HepG2 (cell line): ENCODE measurements around the gene ST3GAL2. TPM values are rescaled to one million over a fixed set of nuclear protein-coding genes. Genes with fewer than 3 reads are reported as not detected.
A peak's percentile ranks its signal among the peaks of the same experiment; 100 is the strongest.

Source experiments
- ATF7-NPFF ChIP-seq: sonication (generic); formaldehyde crosslinking; IDR thresholded peaks from 2 replicates; pipeline ENCODE4 v1.8.1; 2023; ENCODE audit warnings: mild to moderate bottlenecking, low read depth, missing genetic modification reagents, moderate library complexity
- EEA1 ChIP-seq: sonication (generic); formaldehyde crosslinking; IDR thresholded peaks from 2 replicates; pipeline ENCODE4 v1.5.1; 2020; ENCODE audit warnings: mild to moderate bottlenecking, missing genetic modification reagents, borderline replicate concordance
- GATA4 ChIP-seq: sonication (generic); IDR thresholded peaks from 2 replicates; pipeline ENCODE4 v1.6.1; 2016; ENCODE audit warnings: antibody characterized with exemption, low read depth, borderline replicate concordance
- POLR2A ChIP-seq, 2 experiments: IDR thresholded peaks; 2 replicates each; pipeline ENCODE4 v1.6.1; 2011; ENCODE audit warnings: low read depth in 2 of 2, low read length in 2 of 2, mild to moderate bottlenecking in 1 of 2, moderate library complexity in 1 of 2; ENCODE audit not compliant: insufficient read depth in 1 of 2
- POLR2AphosphoS2 ChIP-seq: IDR thresholded peaks from 2 replicates; pipeline ENCODE4 v1.6.1; 2011; ENCODE audit warnings: low read depth, low read length, improper control_type of control experiment
- REPIN1 ChIP-seq: sonication (generic); formaldehyde crosslinking; IDR thresholded peaks from 2 replicates; pipeline ENCODE4 v1.8.0; 2022; ENCODE audit warnings: missing genetic modification reagents, low read depth, mild to moderate bottlenecking, borderline replicate concordance
- RFX5 ChIP-seq: IDR thresholded peaks from 2 replicates; pipeline ENCODE4 v1.6.1; 2011; ENCODE audit warnings: low read depth, low read length, improper control_type of control experiment
- YY1 ChIP-seq: IDR thresholded peaks from 2 replicates; pipeline ENCODE4 v1.6.1; 2011; ENCODE audit warnings: low read length, low read depth, moderate library complexity, mild to moderate bottlenecking; ENCODE audit not compliant: insufficient read depth, insufficient replicate concordance
- ZNF124 ChIP-seq: sonication (generic); formaldehyde crosslinking; IDR thresholded peaks from 2 replicates; pipeline ENCODE4 v1.4.0; 2020; ENCODE audit warnings: missing genetic modification reagents
- ZNF337 ChIP-seq: sonication (generic); formaldehyde crosslinking; IDR thresholded peaks from 2 replicates; pipeline ENCODE4 v1.5.1; 2020; ENCODE audit warnings: missing genetic modification reagents, low read depth, mild to moderate bottlenecking, borderline replicate concordance
- ZNF34 ChIP-seq: sonication (generic); formaldehyde crosslinking; IDR thresholded peaks from 2 replicates; pipeline ENCODE4 v1.4.0; 2020; ENCODE audit warnings: mild to moderate bottlenecking, missing genetic modification reagents, borderline replicate concordance
- ZNF644 ChIP-seq: IDR thresholded peaks from 2 replicates; pipeline ENCODE4 v1.6.1; 2016; ENCODE audit warnings: low read depth
- ZSCAN30 ChIP-seq: sonication (generic); formaldehyde crosslinking; IDR thresholded peaks from 2 replicates; pipeline ENCODE4 v1.5.0; 2020; ENCODE audit warnings: mild to moderate bottlenecking, missing genetic modification reagents
- polyA plus RNA-seq, 8 experiments: library from polyadenylated mRNA; depleted of rRNA in 3 of 8; stranded (reverse) in 7 of 8; unstranded in 1 of 8; fragments of >200 nt; fragmentation: Illumina TruSeq in 4 of 8; extraction: Trizol in 4 of 8; gene quantifications; 2 replicates each; pipeline versions ENCODE4 v1.2.1 to v1.2.3, GENCODE V29; 2011 to 2016; ENCODE audit warnings: low read depth in 4 of 8, missing spikeins in 1 of 8, mixed read lengths in 1 of 8; ENCODE audit not compliant: insufficient read depth in 1 of 8
- total RNA-seq, 5 experiments: library from RNA; depleted of rRNA; stranded (reverse); fragments of >200 nt; fragmentation: Illumina TruSeq; extraction: Trizol; gene quantifications; 2 replicates each; pipeline ENCODE4 v1.2.3, GENCODE V29; 2016; ENCODE audit warnings: low read depth in 1 of 5
- TF ChIP-seq, protein P1 (sequence below): sonication (generic); formaldehyde crosslinking; IDR thresholded peaks from 2 replicates; pipeline ENCODE4 v1.8.0; 2022; ENCODE audit warnings: mild to moderate bottlenecking, missing genetic modification reagents; ENCODE audit not compliant: insufficient replicate concordance
- TF ChIP-seq, protein P2 (sequence below): sonication (generic); formaldehyde crosslinking; IDR thresholded peaks from 2 replicates; pipeline ENCODE4 v1.5.1; 2020; ENCODE audit warnings: missing genetic modification reagents, mild to moderate bottlenecking, borderline replicate concordance
- TF ChIP-seq, protein P3 (sequence below): sonication (generic); formaldehyde crosslinking; IDR thresholded peaks from 2 replicates; pipeline ENCODE4; 2020; ENCODE audit warnings: missing genetic modification reagents, mild to moderate bottlenecking, borderline replicate concordance
- TF ChIP-seq, protein P4 (sequence below): IDR thresholded peaks from 2 replicates; pipeline ENCODE4 v1.6.1; 2018; ENCODE audit warnings: missing genetic modification reagents
- TF ChIP-seq, protein P5 (sequence below): sonication (generic); formaldehyde crosslinking; IDR thresholded peaks from 2 replicates; pipeline ENCODE4 v1.4.0; 2020; ENCODE audit warnings: missing genetic modification reagents
- TF ChIP-seq, protein P6 (sequence below): sonication (generic); formaldehyde crosslinking; IDR thresholded peaks from 2 replicates; pipeline ENCODE4 v1.5.1; 2020; ENCODE audit warnings: missing genetic modification reagents, mild to moderate bottlenecking, borderline replicate concordance

The ST3GAL2 gene
- total and polyA plus RNA-seq, 2 of the 13 experiments (the other 11 are each of a cell fraction or from before 2014, with no cell fraction given): 16.3 to 24.9 TPM

DNA sequence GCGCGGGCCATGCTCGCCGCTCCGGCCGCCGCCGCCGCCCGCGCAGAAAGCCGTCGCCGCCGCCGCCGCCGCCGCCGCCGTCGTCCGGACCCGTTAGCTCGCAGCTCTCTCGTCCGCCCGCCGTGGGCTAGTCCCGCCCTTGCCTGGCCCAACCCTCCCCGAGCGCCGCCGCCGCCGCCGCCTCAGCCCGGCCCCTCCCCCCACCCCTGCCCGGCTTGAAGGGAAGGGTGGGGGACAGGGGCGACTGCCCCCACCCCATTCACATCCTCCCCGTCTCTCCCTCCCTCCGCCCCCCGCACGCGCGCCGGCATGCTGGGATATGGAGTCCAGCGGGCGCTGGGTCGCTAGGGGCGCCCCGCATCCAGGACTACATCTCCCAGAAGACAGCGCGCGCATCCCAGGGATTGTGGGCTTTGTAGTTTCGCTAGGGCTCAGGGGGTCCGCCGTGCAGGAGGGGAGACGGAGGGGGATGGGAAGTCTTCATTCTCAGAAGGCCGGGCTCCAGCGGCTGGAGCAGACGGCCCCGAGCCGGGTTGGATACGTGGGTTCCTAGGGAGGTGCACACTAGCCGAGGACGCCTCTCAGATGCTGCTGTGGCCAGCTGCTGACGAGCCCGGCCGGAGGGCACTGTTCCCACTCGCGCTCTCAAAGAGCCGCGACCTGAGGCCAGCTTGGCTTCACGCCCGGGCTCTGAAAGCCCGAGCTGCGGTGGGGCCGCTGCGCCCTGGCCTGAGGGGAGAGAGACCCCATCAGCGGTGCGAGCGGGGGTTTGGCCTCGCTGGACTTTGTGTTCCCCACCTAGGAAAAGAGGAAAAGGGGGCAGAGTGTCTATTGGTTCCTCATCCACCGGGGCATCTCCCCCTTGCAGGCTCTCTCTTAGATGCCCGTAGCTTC lies at the start of gene ST3GAL2 (continued):
- TF ChIP-seq EEA1 (0 out of 2 replicates have a peak, but pooled peaks have one; percentile 14), GATA4 (no peak; the same call in 1 of the 2 replicates), POLR2AphosphoS2 (no peak), ZSCAN30 (CRISPR knock-in tag) (no peak), ATF7-NPFF (CRISPR knock-in tag) (peak; percentile 63), POLR2A (IDR thresholded peaks at IDR 0.05; ENCODE audit: insufficient read depth in 1 of 2, low read depth in 2 of 2, low read length in 2 of 2) (peak; percentile 56 to 72; a peak in 3 of 4 replicates), RFX5 (no peak), ZNF124 (CRISPR knock-in tag) (peak; percentile 48; the same call in 1 of the 2 replicates), REPIN1 (peak; percentile 38; the same call in 1 of the 2 replicates), ZNF337 (CRISPR knock-in tag) (0 out of 2 replicates have a peak, but pooled peaks have one; percentile 42), ZNF644 (CRISPR knock-in tag) (no peak), ZNF34 (CRISPR knock-in tag) (0 out of 2 replicates have a peak, but pooled peaks have one; percentile 47), YY1 (peak; percentile 84)
- TF ChIP-seq, protein P1, sequence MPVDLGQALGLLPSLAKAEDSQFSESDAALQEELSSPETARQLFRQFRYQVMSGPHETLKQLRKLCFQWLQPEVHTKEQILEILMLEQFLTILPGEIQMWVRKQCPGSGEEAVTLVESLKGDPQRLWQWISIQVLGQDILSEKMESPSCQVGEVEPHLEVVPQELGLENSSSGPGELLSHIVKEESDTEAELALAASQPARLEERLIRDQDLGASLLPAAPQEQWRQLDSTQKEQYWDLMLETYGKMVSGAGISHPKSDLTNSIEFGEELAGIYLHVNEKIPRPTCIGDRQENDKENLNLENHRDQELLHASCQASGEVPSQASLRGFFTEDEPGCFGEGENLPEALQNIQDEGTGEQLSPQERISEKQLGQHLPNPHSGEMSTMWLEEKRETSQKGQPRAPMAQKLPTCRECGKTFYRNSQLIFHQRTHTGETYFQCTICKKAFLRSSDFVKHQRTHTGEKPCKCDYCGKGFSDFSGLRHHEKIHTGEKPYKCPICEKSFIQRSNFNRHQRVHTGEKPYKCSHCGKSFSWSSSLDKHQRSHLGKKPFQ (CRISPR knock-in tag): no peak
- TF ChIP-seq, protein P2, sequence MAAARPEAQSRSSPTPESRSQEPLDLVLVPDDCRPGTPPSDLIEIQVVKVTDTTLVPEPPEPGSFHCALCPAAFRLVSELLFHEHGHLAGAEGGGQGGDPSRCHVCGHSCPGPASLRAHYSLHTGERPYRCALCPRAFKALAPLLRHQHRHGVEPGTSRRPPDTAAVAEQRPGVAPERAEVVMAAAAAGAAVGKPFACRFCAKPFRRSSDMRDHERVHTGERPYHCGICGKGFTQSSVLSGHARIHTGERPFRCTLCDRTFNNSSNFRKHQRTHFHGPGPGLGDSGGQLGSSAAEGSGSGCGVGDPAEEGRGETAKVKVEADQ (CRISPR knock-in tag): peak; percentile 62; the same call in 1 of the 2 replicates
- TF ChIP-seq, protein P3, sequence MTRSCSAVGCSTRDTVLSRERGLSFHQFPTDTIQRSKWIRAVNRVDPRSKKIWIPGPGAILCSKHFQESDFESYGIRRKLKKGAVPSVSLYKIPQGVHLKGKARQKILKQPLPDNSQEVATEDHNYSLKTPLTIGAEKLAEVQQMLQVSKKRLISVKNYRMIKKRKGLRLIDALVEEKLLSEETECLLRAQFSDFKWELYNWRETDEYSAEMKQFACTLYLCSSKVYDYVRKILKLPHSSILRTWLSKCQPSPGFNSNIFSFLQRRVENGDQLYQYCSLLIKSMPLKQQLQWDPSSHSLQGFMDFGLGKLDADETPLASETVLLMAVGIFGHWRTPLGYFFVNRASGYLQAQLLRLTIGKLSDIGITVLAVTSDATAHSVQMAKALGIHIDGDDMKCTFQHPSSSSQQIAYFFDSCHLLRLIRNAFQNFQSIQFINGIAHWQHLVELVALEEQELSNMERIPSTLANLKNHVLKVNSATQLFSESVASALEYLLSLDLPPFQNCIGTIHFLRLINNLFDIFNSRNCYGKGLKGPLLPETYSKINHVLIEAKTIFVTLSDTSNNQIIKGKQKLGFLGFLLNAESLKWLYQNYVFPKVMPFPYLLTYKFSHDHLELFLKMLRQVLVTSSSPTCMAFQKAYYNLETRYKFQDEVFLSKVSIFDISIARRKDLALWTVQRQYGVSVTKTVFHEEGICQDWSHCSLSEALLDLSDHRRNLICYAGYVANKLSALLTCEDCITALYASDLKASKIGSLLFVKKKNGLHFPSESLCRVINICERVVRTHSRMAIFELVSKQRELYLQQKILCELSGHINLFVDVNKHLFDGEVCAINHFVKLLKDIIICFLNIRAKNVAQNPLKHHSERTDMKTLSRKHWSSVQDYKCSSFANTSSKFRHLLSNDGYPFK (CRISPR knock-in tag): peak; percentile 38; the same call in 1 of the 2 replicates
- TF ChIP-seq, protein P4, sequence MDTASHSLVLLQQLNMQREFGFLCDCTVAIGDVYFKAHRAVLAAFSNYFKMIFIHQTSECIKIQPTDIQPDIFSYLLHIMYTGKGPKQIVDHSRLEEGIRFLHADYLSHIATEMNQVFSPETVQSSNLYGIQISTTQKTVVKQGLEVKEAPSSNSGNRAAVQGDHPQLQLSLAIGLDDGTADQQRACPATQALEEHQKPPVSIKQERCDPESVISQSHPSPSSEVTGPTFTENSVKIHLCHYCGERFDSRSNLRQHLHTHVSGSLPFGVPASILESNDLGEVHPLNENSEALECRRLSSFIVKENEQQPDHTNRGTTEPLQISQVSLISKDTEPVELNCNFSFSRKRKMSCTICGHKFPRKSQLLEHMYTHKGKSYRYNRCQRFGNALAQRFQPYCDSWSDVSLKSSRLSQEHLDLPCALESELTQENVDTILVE: peak; percentile 48; the same call in 1 of the 2 replicates
- TF ChIP-seq, protein P5, sequence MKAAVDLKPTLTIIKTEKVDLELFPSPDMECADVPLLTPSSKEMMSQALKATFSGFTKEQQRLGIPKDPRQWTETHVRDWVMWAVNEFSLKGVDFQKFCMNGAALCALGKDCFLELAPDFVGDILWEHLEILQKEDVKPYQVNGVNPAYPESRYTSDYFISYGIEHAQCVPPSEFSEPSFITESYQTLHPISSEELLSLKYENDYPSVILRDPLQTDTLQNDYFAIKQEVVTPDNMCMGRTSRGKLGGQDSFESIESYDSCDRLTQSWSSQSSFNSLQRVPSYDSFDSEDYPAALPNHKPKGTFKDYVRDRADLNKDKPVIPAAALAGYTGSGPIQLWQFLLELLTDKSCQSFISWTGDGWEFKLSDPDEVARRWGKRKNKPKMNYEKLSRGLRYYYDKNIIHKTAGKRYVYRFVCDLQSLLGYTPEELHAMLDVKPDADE (CRISPR knock-in tag): no peak
- TF ChIP-seq, protein P6, sequence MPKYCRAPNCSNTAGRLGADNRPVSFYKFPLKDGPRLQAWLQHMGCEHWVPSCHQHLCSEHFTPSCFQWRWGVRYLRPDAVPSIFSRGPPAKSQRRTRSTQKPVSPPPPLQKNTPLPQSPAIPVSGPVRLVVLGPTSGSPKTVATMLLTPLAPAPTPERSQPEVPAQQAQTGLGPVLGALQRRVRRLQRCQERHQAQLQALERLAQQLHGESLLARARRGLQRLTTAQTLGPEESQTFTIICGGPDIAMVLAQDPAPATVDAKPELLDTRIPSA: peak; percentile 45; the same call in 1 of the 2 replicates
